Keratinocyte (primary cell): Measurements from ENCODE around the gene CHGA. TPM values are rescaled to one million over a fixed set of nuclear protein-coding genes. Genes with fewer than 3 reads are reported as not detected.

Source experiments
- DNase-seq: peaks from one replicate; pipeline ENCODE4 v3.0.0-alpha.2; 2011; ENCODE audit warnings: low read depth, missing footprints, low spot score
- FAIRE-seq: peaks from 2 replicates; lab custom pipeline; 2011; peaks lifted over from hg19 to GRCh38; lab: Jason Lieb, UNC
- H2AFZ ChIP-seq: 2 replicates; pipeline ENCODE4 v1.6.0; 2012; ENCODE audit warnings: low read length, control low read depth, inconsistent platforms; ENCODE audit not compliant: control insufficient read depth
- H3K27ac ChIP-seq: 2 replicates; pipeline ENCODE4 v1.5.1; 2011; ENCODE audit warnings: low read length; ENCODE audit not compliant: control insufficient read depth, insufficient read depth
- H3K27me3 ChIP-seq: 3 replicates; pipeline ENCODE4 v1.6.0; 2011; ENCODE audit warnings: low read length; ENCODE audit not compliant: control insufficient read depth, insufficient read depth; ENCODE audit errors: extremely low read depth
- H3K36me3 ChIP-seq, 2 experiments: 2 replicates in 1 of 2; 3 replicates in 1 of 2; pipeline ENCODE4 v1.5.1; 2011; ENCODE audit warnings: low read length in 2 of 2, mild to moderate bottlenecking in 1 of 2; ENCODE audit not compliant: control insufficient read depth in 2 of 2, insufficient read depth in 2 of 2; ENCODE audit errors: extremely low read depth in 1 of 2
- H3K4me1 ChIP-seq: 3 replicates; pipeline ENCODE4 v1.5.1; 2011; ENCODE audit warnings: low read length; ENCODE audit not compliant: control insufficient read depth, insufficient read depth; ENCODE audit errors: extremely low read depth
- H3K4me2 ChIP-seq: 3 replicates; pipeline ENCODE4 v1.6.0; 2011; ENCODE audit warnings: low read depth, low read length; ENCODE audit not compliant: control insufficient read depth, insufficient read depth; ENCODE audit errors: extremely low read depth
- H3K4me3 ChIP-seq, 3 experiments: fragments of 200-600 bp in 1 of 3; sonication (generic) in 1 of 3; 2 replicates in 2 of 3; 3 replicates in 1 of 3; pipeline ENCODE4 v1.5.1; 2011 to 2016; ENCODE audit warnings: low read length in 3 of 3, mild to moderate bottlenecking in 3 of 3, control low read depth in 2 of 3, inconsistent platforms in 1 of 3, low read depth in 1 of 3, mixed read lengths in 1 of 3, mixed run types in 1 of 3, moderate library complexity in 1 of 3; ENCODE audit not compliant: control insufficient read depth in 2 of 3, insufficient read depth in 2 of 3; ENCODE audit errors: extremely low read depth in 1 of 3
- H3K79me2 ChIP-seq: 2 replicates; pipeline ENCODE4 v1.6.0; 2012; ENCODE audit warnings: low read length; ENCODE audit not compliant: control insufficient read depth, insufficient read depth
- H3K9ac ChIP-seq: 3 replicates; pipeline ENCODE4 v1.6.0; 2011; ENCODE audit warnings: low read length; ENCODE audit not compliant: control insufficient read depth, insufficient read depth; ENCODE audit errors: extremely low read depth
- H3K9me1 ChIP-seq: 3 replicates; pipeline ENCODE4 v1.6.0; 2011; ENCODE audit warnings: low read length; ENCODE audit not compliant: control insufficient read depth, insufficient read depth; ENCODE audit errors: extremely low read depth
- H3K9me3 ChIP-seq: 2 replicates; pipeline ENCODE4 v1.5.1; 2012; ENCODE audit warnings: low read depth, low read length; ENCODE audit not compliant: control insufficient read depth
- H4K20me1 ChIP-seq: 3 replicates; pipeline ENCODE4 v1.6.0; 2011; ENCODE audit warnings: low read length; ENCODE audit not compliant: control insufficient read depth, insufficient read depth; ENCODE audit errors: extremely low read depth
- CTCF ChIP-seq, 3 experiments: IDR thresholded peaks in 1 of 3; conservative IDR thresholded peaks in 1 of 3; optimal IDR thresholded peaks in 1 of 3; 2 replicates in 2 of 3; 3 replicates in 1 of 3; pipeline versions ENCODE3 to v1.5.1; 2011; ENCODE audit warnings: low read length in 3 of 3, mild to moderate bottlenecking in 3 of 3, moderate library complexity in 2 of 3, control low read depth in 1 of 3, inconsistent platforms in 1 of 3; ENCODE audit not compliant: insufficient read depth in 2 of 3; ENCODE audit errors: extremely low read depth in 1 of 3
- EZH2 ChIP-seq: IDR thresholded peaks from one replicate; pipeline ENCODE4 v1.6.1; 2012; ENCODE audit warnings: inconsistent platforms, mild to moderate bottlenecking, low read length, moderate library complexity
- dilution Hi-C: fragments of 300-500 bp; cut with MboI; formaldehyde crosslinking; loops from one replicate; pipeline ENCODE4 v1.7.0; 2020; ENCODE audit warnings: low sequenced_read_pairs; ENCODE audit not compliant: extremely low pct_ligation_motif_present
- polyA plus RNA-seq, 5 experiments: library from polyadenylated mRNA; depleted of rRNA in 3 of 5; stranded (reverse) in 3 of 5; stranded (forward) in 1 of 5; unstranded in 1 of 5; fragments of >200 nt; gene quantifications; 1 replicate in 1 of 5; 2 replicates in 3 of 5; 3 replicates in 1 of 5; pipeline versions ENCODE4 v1.2.1 to v1.2.3, GENCODE V29; 2011 to 2012; ENCODE audit warnings: missing spikeins in 2 of 5, low read depth in 1 of 5, low replicate concordance in 1 of 5

CHGA gene
- polyA plus RNA-seq, 1 donor (not counting 4 experiments of a cell fraction or from before 2014, with no cell fraction given) = 0.04 TPM

GRCh38 chr14:92888896-92889295 is 34.1 kb upstream of the CHGA start:
- FAIRE-seq = no peak
- H3K27me3 ChIP-seq = peaks cover 17% of the 10 kb centered on the region

GRCh38 chr14:92890830-92891588 is 31.9 kb upstream of the CHGA start:
- Histone ChIP-seq H3K9me3 (peaks cover 2% of the 10 kb centered on the region), H2AFZ (no peak overlapping the region), H3K4me2 (no peak overlapping the region), H3K9ac (no peak overlapping the region), H3K27ac (no peak overlapping the region), H3K36me3 (no peaks in the 10 kb centered on the region), H3K4me3 (no peak overlapping the region), H3K79me2 (no peaks in the 10 kb centered on the region), H3K27me3 (peaks cover 7% of the 10 kb centered on the region), H4K20me1 (no peaks in the 10 kb centered on the region), H3K4me1 (no peaks in the 10 kb centered on the region), H3K9me1 (no peaks in the 10 kb centered on the region)
- dilution Hi-C loops = loop anchor here (5.0 kb wide), 1 partner anchor 41 kb away; no protein-coding TSS in a partner anchor
- no peak for FAIRE-seq
- no peak for DNase-seq
- TF ChIP-seq CTCF (optimal IDR thresholded peaks at IDR 0.05 in 1 of 3, IDR thresholded peaks at IDR 0.05 in 1 of 3, conservative IDR thresholded peaks at IDR 0.05 in 1 of 3; ENCODE audit: extremely low read depth in 1 of 3, insufficient read depth in 2 of 3, low read length in 3 of 3) = no peak
- no peak for TF ChIP-seq EZH2

More at GRCh38 chr14:92888896-92889295, 34.1 kb upstream of the CHGA start:
- H3K9me1 ChIP-seq = no peaks in the 10 kb centered on the region
- DNase-seq = no peak
- H3K4me3 ChIP-seq = no peak overlapping the region
- no peaks in the 10 kb centered on the region for H4K20me1 ChIP-seq
- no peak overlapping the region for H3K27ac ChIP-seq
- H3K36me3 ChIP-seq = no peaks in the 10 kb centered on the region
- dilution Hi-C loops = no loop called here
- no peak overlapping the region for H3K4me2 ChIP-seq
- no peaks in the 10 kb centered on the region for H3K9me3 ChIP-seq
- no peak overlapping the region for H3K9ac ChIP-seq
- H3K79me2 ChIP-seq = no peaks in the 10 kb centered on the region
- TF ChIP-seq CTCF (optimal IDR thresholded peaks at IDR 0.05 in 1 of 3, IDR thresholded peaks at IDR 0.05 in 1 of 3, conservative IDR thresholded peaks at IDR 0.05 in 1 of 3; ENCODE audit: extremely low read depth in 1 of 3, insufficient read depth in 2 of 3, low read length in 3 of 3) (no peak), EZH2 (no peak)
- H3K4me1 ChIP-seq = no peaks in the 10 kb centered on the region
- no peak overlapping the region for H2AFZ ChIP-seq
